Panc1 (cell line): ENCODE results near the gene CENPH. TPM values are rescaled to one million over a fixed set of nuclear protein-coding genes. Genes with fewer than 3 reads are reported as not detected.

Experiments used
- ATAC-seq: fragments of 200-7000 bp; cut with Tn5 transposase; 2 replicates; pipeline ENCODE4 v1.9.1; 2020; ENCODE audit warnings: mild to moderate bottlenecking, moderate library complexity
- BruUV-seq: library from RNA; stranded (reverse); fragments of 400-500 nt; replicated peaks from 2 replicates; lab custom pipeline; 2021; lab: Mats Ljungman, UMichigan
- CTCF ChIA-PET: fragments of 300-600 bp; sonication (Branson Sonifier 250); formaldehyde crosslinking; loops from one replicate; lab custom pipeline; 2022; ENCODE audit warnings: antibody characterized with exemption; lab: Charles Lee
- POLR2A ChIA-PET: fragments of 300-600 bp; sonication (Branson Sonifier 250); formaldehyde crosslinking; loops from one replicate; lab custom pipeline; 2022; ENCODE audit warnings: antibody characterized with exemption; lab: Charles Lee
- DNase-seq: peaks from one replicate; pipeline ENCODE4 v3.0.0-alpha.2; 2010; ENCODE audit warnings: low read depth, low spot score
- H3K27ac ChIP-seq: 2 replicates; pipeline ENCODE4 v1.5.1; 2011; ENCODE audit warnings: mild to moderate bottlenecking, low read length, inconsistent platforms
- H3K27me3 ChIP-seq: fragments of 200-500 bp; sonication (Bioruptor generic); 2 replicates; pipeline ENCODE4 v1.6.0; 2014; ENCODE audit warnings: low read length, inconsistent platforms; ENCODE audit not compliant: control insufficient read depth, insufficient read depth
- H3K36me3 ChIP-seq: fragments of 200-500 bp; sonication (Bioruptor generic); 2 replicates; pipeline ENCODE4 v1.5.1; 2014; ENCODE audit warnings: inconsistent platforms, mild to moderate bottlenecking, low read length, moderate library complexity; ENCODE audit not compliant: control insufficient read depth, insufficient read depth
- H3K4me1 ChIP-seq: 2 replicates; pipeline ENCODE4 v1.5.1; 2011; ENCODE audit warnings: inconsistent platforms, mild to moderate bottlenecking, low read length, moderate library complexity; ENCODE audit not compliant: control insufficient read depth, insufficient read depth
- H3K4me3 ChIP-seq, 2 experiments: 2 replicates each; pipeline ENCODE4 v1.5.1; 2011 to 2012; ENCODE audit warnings: low read depth in 2 of 2, low read length in 2 of 2, mild to moderate bottlenecking in 2 of 2, inconsistent platforms in 1 of 2, moderate library complexity in 1 of 2
- H3K9me3 ChIP-seq: fragments of 200-500 bp; sonication (Bioruptor generic); 2 replicates; pipeline ENCODE4 v1.5.1; 2014; ENCODE audit warnings: low read depth, mild to moderate bottlenecking, inconsistent platforms, low read length, moderate library complexity; ENCODE audit not compliant: control insufficient read depth, insufficient read depth
- POLR2AphosphoS5 ChIP-seq: IDR thresholded peaks from 2 replicates; pipeline ENCODE4 v1.6.1; 2012; ENCODE audit warnings: mild to moderate bottlenecking, low read depth, low read length, moderate library complexity
- SIN3A ChIP-seq: IDR thresholded peaks from 2 replicates; pipeline ENCODE4 v1.6.1; 2012; ENCODE audit warnings: low read depth, mild to moderate bottlenecking, low read length, moderate library complexity, borderline replicate concordance; ENCODE audit not compliant: insufficient read depth
- TCF7L2 ChIP-seq: IDR thresholded peaks from 2 replicates; pipeline ENCODE4 v1.6.1; 2011; ENCODE audit warnings: mild to moderate bottlenecking, low read depth, low read length, inconsistent platforms
- in situ Hi-C: cut with HindIII; loops from 2 replicates; pipeline ENCODE4 v1.10.0; 2016; ENCODE audit warnings: low sequenced_read_pairs, low pct_unique_long_range_greater_than_20kb
- intact Hi-C: fragments of 100-400 bp; cut with micrococcal nuclease; formaldehyde crosslinking; loops from one replicate; pipeline ENCODE4 v1.10.0; 2022; ENCODE audit not compliant: unreplicated experiment
- total RNA-seq: library from RNA; stranded (reverse); gene quantifications from one replicate; pipeline ENCODE4 v1.2.1, GENCODE V29; 2021; ENCODE audit not compliant: unreplicated experiment
- TF ChIP-seq, protein P1 (sequence below): fragments of 450-650 bp; IDR thresholded peaks from 2 replicates; pipeline ENCODE4 v1.5.1; 2017; ENCODE audit warnings: mild to moderate bottlenecking
- TF ChIP-seq, protein P2 (sequence below), 2 experiments: IDR thresholded peaks; 2 replicates each; pipeline ENCODE4 v1.6.1; 2011 to 2012; ENCODE audit warnings: low read depth in 2 of 2, control low read depth in 1 of 2, low read length in 1 of 2, mild to moderate bottlenecking in 1 of 2, moderate library complexity in 1 of 2; ENCODE audit not compliant: insufficient read depth in 1 of 2

The CENPH gene
- total RNA-seq, 1 experiment from 2014 or later = 35.6 TPM

- TF ChIP-seq POLR2AphosphoS5 (no peak), SIN3A (no peak), TCF7L2 (no peak)
- TF ChIP-seq, protein P1, sequence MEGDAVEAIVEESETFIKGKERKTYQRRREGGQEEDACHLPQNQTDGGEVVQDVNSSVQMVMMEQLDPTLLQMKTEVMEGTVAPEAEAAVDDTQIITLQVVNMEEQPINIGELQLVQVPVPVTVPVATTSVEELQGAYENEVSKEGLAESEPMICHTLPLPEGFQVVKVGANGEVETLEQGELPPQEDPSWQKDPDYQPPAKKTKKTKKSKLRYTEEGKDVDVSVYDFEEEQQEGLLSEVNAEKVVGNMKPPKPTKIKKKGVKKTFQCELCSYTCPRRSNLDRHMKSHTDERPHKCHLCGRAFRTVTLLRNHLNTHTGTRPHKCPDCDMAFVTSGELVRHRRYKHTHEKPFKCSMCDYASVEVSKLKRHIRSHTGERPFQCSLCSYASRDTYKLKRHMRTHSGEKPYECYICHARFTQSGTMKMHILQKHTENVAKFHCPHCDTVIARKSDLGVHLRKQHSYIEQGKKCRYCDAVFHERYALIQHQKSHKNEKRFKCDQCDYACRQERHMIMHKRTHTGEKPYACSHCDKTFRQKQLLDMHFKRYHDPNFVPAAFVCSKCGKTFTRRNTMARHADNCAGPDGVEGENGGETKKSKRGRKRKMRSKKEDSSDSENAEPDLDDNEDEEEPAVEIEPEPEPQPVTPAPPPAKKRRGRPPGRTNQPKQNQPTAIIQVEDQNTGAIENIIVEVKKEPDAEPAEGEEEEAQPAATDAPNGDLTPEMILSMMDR = no peak
- TF ChIP-seq, protein P2, sequence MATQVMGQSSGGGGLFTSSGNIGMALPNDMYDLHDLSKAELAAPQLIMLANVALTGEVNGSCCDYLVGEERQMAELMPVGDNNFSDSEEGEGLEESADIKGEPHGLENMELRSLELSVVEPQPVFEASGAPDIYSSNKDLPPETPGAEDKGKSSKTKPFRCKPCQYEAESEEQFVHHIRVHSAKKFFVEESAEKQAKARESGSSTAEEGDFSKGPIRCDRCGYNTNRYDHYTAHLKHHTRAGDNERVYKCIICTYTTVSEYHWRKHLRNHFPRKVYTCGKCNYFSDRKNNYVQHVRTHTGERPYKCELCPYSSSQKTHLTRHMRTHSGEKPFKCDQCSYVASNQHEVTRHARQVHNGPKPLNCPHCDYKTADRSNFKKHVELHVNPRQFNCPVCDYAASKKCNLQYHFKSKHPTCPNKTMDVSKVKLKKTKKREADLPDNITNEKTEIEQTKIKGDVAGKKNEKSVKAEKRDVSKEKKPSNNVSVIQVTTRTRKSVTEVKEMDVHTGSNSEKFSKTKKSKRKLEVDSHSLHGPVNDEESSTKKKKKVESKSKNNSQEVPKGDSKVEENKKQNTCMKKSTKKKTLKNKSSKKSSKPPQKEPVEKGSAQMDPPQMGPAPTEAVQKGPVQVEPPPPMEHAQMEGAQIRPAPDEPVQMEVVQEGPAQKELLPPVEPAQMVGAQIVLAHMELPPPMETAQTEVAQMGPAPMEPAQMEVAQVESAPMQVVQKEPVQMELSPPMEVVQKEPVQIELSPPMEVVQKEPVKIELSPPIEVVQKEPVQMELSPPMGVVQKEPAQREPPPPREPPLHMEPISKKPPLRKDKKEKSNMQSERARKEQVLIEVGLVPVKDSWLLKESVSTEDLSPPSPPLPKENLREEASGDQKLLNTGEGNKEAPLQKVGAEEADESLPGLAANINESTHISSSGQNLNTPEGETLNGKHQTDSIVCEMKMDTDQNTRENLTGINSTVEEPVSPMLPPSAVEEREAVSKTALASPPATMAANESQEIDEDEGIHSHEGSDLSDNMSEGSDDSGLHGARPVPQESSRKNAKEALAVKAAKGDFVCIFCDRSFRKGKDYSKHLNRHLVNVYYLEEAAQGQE (IDR thresholded peaks at IDR 0.05; ENCODE audit: insufficient read depth in 1 of 2, low read depth in 2 of 2, low read length in 1 of 2) = no peak
- DNase-seq = no peak
- BruUV-seq = no TSS peak
- H3K27ac ChIP-seq = no peak overlapping the region
- ATAC-seq = no peak; the same call in 1 of the 2 replicates
- no peaks in the 10 kb centered on the region for H3K4me1 ChIP-seq
- H3K27me3 ChIP-seq = no peaks in the 10 kb centered on the region
- H3K9me3 ChIP-seq = no peaks in the 10 kb centered on the region
- no peaks in the 10 kb centered on the region for H3K36me3 ChIP-seq
- CTCF ChIA-PET = no interaction called here
- no peak overlapping the region for H3K4me3 ChIP-seq
- in situ Hi-C loops (no loop called here), intact Hi-C loops (no loop called here)
- POLR2A ChIA-PET = no interaction called here
Measured at GRCh38 chr5:69149676-69150010, 39.7 kb upstream of the CENPH start.

- no peaks in the 10 kb centered on the region for H3K27me3 ChIP-seq
- ChIA-PET CTCF (no interaction called here), POLR2A (interaction anchor here (0.7 kb wide), 1 partner anchor 31 kb away, joined by 5 read pairs; no protein-coding TSS in a partner anchor)
- intact Hi-C loops = no loop called here
- TF ChIP-seq, protein P2 (IDR thresholded peaks at IDR 0.05; ENCODE audit: insufficient read depth in 1 of 2, low read depth in 2 of 2, low read length in 1 of 2) = no peak
- TF ChIP-seq SIN3A = no peak
- TF ChIP-seq POLR2AphosphoS5 = no peak
- TF ChIP-seq, protein P1 = no peak
- no peak for TF ChIP-seq TCF7L2
- in situ Hi-C loops = no loop called here
- H3K9me3 ChIP-seq = no peaks in the 10 kb centered on the region
- DNase-seq (no peak), ATAC-seq (no peak)
- H3K27ac ChIP-seq = no peak overlapping the region
- H3K4me1 ChIP-seq = no peaks in the 10 kb centered on the region
- no peaks in the 10 kb centered on the region for H3K36me3 ChIP-seq
- no TSS peak for BruUV-seq
- H3K4me3 ChIP-seq = no peak overlapping the region
Measured at GRCh38 chr5:69152731-69153130, 36.7 kb upstream of the CENPH start.
